K562 (cell line): Measurements from ENCODE around the gene ADCYAP1. TPM values are rescaled to one million over a fixed set of nuclear protein-coding genes. Genes with fewer than 3 reads are reported as not detected.

Experiments used
- AFF1 ChIP-seq, 2 experiments: fragments of 450-650 bp; IDR thresholded peaks; 2 replicates each; pipeline ENCODE4 v1.6.1; 2018; ENCODE audit warnings: mild to moderate bottlenecking in 2 of 2, low read depth in 1 of 2; ENCODE audit not compliant: partially characterized antibody in 2 of 2
- DACH1 ChIP-seq: fragments of 450-650 bp; IDR thresholded peaks from 2 replicates; pipeline ENCODE4 v1.6.1; 2018; ENCODE audit not compliant: partially characterized antibody
- DEAF1 ChIP-seq: fragments of 450-650 bp; formaldehyde crosslinking; IDR thresholded peaks from 2 replicates; pipeline ENCODE4 v1.4.0; 2020; ENCODE audit warnings: mild to moderate bottlenecking, moderate library complexity
- MGA ChIP-seq: fragments of 450-650 bp; IDR thresholded peaks from 2 replicates; pipeline ENCODE4 v1.6.1; 2016; ENCODE audit warnings: mild to moderate bottlenecking, moderate library complexity
- TEAD1 ChIP-seq, 2 experiments: fragments of 450-650 bp in 1 of 2; sonication (generic) in 1 of 2; formaldehyde crosslinking; IDR thresholded peaks; 2 replicates each; pipeline versions ENCODE4 v1.4.0 to v1.8.0; 2020 to 2022; ENCODE audit warnings: mild to moderate bottlenecking in 2 of 2, missing genetic modification reagents in 1 of 2
- ZNF23 ChIP-seq: fragments of 250-450 bp; sonication (Bioruptor Pico); IDR thresholded peaks from 2 replicates; pipeline ENCODE4 v1.4.0; 2020; ENCODE audit warnings: mild to moderate bottlenecking
- ZNF311 ChIP-seq: fragments of 250-450 bp; sonication (Bioruptor Pico); IDR thresholded peaks from 2 replicates; pipeline ENCODE4 v1.4.0; 2020; ENCODE audit warnings: mild to moderate bottlenecking, moderate library complexity
- polyA plus RNA-seq, 8 experiments: library from polyadenylated mRNA; depleted of rRNA in 4 of 8; stranded (reverse) in 5 of 8; unstranded in 3 of 8; fragments of >200 nt; fragmentation: Nextera tagmentation in 2 of 8; fragmentation: Illumina TruSeq in 1 of 8; extraction: Ambion mirVana in 2 of 8; extraction: Trizol in 1 of 8; gene quantifications; 2 replicates each; pipeline versions ENCODE4 v1.2.1 to v1.2.3, GENCODE V29; 2011 to 2014; ENCODE audit warnings: inconsistent platforms in 1 of 8, missing spikeins in 1 of 8
- total RNA-seq, 7 experiments: library from RNA; depleted of rRNA in 6 of 7; stranded (reverse); fragments of >200 nt in 6 of 7; fragmentation: Illumina TruSeq in 2 of 7; extraction: Trizol in 2 of 7; gene quantifications; 2 replicates each; pipeline versions ENCODE4 v1.2.1 to v1.2.3, GENCODE V29; 2011 to 2021; ENCODE audit warnings: low replicate concordance in 1 of 7

The ADCYAP1 gene
- total and polyA plus RNA-seq, 9 of the 15 experiments (the other 6 are each of a cell fraction or from before 2014, with no cell fraction given) = 0.03 TPM; not detected in 8

GRCh38 chr18:959854-960253 is 55.2 kb downstream of the ADCYAP1 start (continued):
- TF ChIP-seq AFF1 (IDR thresholded peaks at IDR 0.05; ENCODE audit: low read depth in 1 of 2, partially characterized antibody in 2 of 2) = no peak
- 0 out of 2 replicates have a peak, but pooled peaks have one; percentile 3 for TF ChIP-seq DEAF1 (CRISPR knock-in tag)
- TF ChIP-seq ZNF311 (CRISPR knock-in tag) = peak; percentile 82
- no peak for TF ChIP-seq DACH1
- 0 out of 2 replicates have a peak, but pooled peaks have one; percentile 2 for TF ChIP-seq ZNF23 (CRISPR knock-in tag)
- TF ChIP-seq MGA = peak; percentile 40; the same call in 1 of the 2 replicates
- TF ChIP-seq TEAD1 (CRISPR knock-in tag; IDR thresholded peaks at IDR 0.05) = peak in 1 of 2 experiments; percentile 9; a peak in 1 of 4 replicates
